K562 (cell line): ENCODE measurements around the gene MYMX. TPM values are rescaled to one million over a fixed set of nuclear protein-coding genes. Genes with fewer than 3 reads are reported as not detected.

Experiments used
- ARNT ChIP-seq, 2 experiments: fragments of 450-650 bp; IDR thresholded peaks; 2 replicates each; pipeline ENCODE4 v1.6.1; 2016; ENCODE audit warnings: mild to moderate bottlenecking in 1 of 2
- CHD7 ChIP-seq: fragments of 200-600 bp; sonication (generic); IDR thresholded peaks from one replicate; pipeline ENCODE4 v1.6.1; 2012; ENCODE audit warnings: mild to moderate bottlenecking, low read depth, low read length, inconsistent platforms
- MCM2 ChIP-seq: fragments of 450-650 bp; IDR thresholded peaks from 2 replicates; pipeline ENCODE4 v1.6.1; 2017; ENCODE audit warnings: low read depth, mild to moderate bottlenecking
- NFXL1 ChIP-seq: fragments of 450-650 bp; formaldehyde crosslinking; IDR thresholded peaks from 2 replicates; pipeline ENCODE4 v1.4.0; 2021; ENCODE audit warnings: mild to moderate bottlenecking
- ZNF324 ChIP-seq: fragments of 250-450 bp; sonication (Bioruptor Pico); IDR thresholded peaks from 2 replicates; pipeline ENCODE4 v1.4.0; 2020; ENCODE audit warnings: mild to moderate bottlenecking
- ZNF764 ChIP-seq: fragments of 250-450 bp; sonication (Bioruptor Pico); IDR thresholded peaks from 2 replicates; pipeline ENCODE4 v1.4.0; 2020; ENCODE audit warnings: low read depth, mild to moderate bottlenecking, moderate library complexity
- polyA plus RNA-seq, 8 experiments: library from polyadenylated mRNA; depleted of rRNA in 4 of 8; stranded (reverse) in 5 of 8; unstranded in 3 of 8; fragments of >200 nt; fragmentation: Nextera tagmentation in 2 of 8; fragmentation: Illumina TruSeq in 1 of 8; extraction: Ambion mirVana in 2 of 8; extraction: Trizol in 1 of 8; gene quantifications; 2 replicates each; pipeline versions ENCODE4 v1.2.1 to v1.2.3, GENCODE V29; 2011 to 2014; ENCODE audit warnings: inconsistent platforms in 1 of 8, missing spikeins in 1 of 8
- total RNA-seq, 7 experiments: library from RNA; depleted of rRNA in 6 of 7; stranded (reverse); fragments of >200 nt in 6 of 7; fragmentation: Illumina TruSeq in 2 of 7; extraction: Trizol in 2 of 7; gene quantifications; 2 replicates each; pipeline versions ENCODE4 v1.2.1 to v1.2.3, GENCODE V29; 2011 to 2021; ENCODE audit warnings: low replicate concordance in 1 of 7
- TF ChIP-seq, protein P1 (sequence below), 2 experiments: fragments of 450-650 bp; formaldehyde crosslinking in 1 of 2; IDR thresholded peaks; 2 replicates each; pipeline versions ENCODE4 v1.4.0 to v1.6.1; 2014 to 2020; ENCODE audit warnings: mild to moderate bottlenecking in 2 of 2, borderline replicate concordance in 1 of 2, low read depth in 1 of 2

The MYMX gene
- total and polyA plus RNA-seq, 9 of the 15 experiments (the other 6 are each of a cell fraction or from before 2014, with no cell fraction given): 0.12 TPM; not detected in 8

GRCh38 chr6:44253307-44254101, 36.8 kb downstream of the MYMX start (continued):
- TF ChIP-seq, protein P1, sequence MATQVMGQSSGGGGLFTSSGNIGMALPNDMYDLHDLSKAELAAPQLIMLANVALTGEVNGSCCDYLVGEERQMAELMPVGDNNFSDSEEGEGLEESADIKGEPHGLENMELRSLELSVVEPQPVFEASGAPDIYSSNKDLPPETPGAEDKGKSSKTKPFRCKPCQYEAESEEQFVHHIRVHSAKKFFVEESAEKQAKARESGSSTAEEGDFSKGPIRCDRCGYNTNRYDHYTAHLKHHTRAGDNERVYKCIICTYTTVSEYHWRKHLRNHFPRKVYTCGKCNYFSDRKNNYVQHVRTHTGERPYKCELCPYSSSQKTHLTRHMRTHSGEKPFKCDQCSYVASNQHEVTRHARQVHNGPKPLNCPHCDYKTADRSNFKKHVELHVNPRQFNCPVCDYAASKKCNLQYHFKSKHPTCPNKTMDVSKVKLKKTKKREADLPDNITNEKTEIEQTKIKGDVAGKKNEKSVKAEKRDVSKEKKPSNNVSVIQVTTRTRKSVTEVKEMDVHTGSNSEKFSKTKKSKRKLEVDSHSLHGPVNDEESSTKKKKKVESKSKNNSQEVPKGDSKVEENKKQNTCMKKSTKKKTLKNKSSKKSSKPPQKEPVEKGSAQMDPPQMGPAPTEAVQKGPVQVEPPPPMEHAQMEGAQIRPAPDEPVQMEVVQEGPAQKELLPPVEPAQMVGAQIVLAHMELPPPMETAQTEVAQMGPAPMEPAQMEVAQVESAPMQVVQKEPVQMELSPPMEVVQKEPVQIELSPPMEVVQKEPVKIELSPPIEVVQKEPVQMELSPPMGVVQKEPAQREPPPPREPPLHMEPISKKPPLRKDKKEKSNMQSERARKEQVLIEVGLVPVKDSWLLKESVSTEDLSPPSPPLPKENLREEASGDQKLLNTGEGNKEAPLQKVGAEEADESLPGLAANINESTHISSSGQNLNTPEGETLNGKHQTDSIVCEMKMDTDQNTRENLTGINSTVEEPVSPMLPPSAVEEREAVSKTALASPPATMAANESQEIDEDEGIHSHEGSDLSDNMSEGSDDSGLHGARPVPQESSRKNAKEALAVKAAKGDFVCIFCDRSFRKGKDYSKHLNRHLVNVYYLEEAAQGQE (IDR thresholded peaks at IDR 0.05; ENCODE audit: borderline replicate concordance): peak; percentile 26; the same call in 1 of the 2 replicates
- TF ChIP-seq, protein P1 (CRISPR knock-in tag; IDR thresholded peaks at IDR 0.05; ENCODE audit: low read depth): no peak
- TF ChIP-seq ZNF764 (CRISPR knock-in tag): no peak
- no peak for TF ChIP-seq CHD7
- TF ChIP-seq NFXL1 (CRISPR knock-in tag): no peak
- TF ChIP-seq ARNT (IDR thresholded peaks at IDR 0.05): no peak
- TF ChIP-seq ZNF324: no peak; the same call in 1 of the 2 replicates
- TF ChIP-seq MCM2: no peak
